A549 (cell line): ENCODE measurements around the gene PRKAG2.

Experiments used
- BHLHE40 ChIP-seq: IDR thresholded peaks from 2 replicates; pipeline ENCODE4 v1.6.1; 2012; ENCODE audit warnings: low read depth, low read length, inconsistent platforms
- MAZ ChIP-seq: fragments of 150-350 bp; IDR thresholded peaks from 2 replicates; pipeline ENCODE4 v1.6.1; 2014; ENCODE audit warnings: antibody characterized with exemption, low read depth, low read length, borderline replicate concordance
- POLR2A ChIP-seq: IDR thresholded peaks from 2 replicates; pipeline ENCODE4 v1.6.1; 2012; ENCODE audit warnings: mild to moderate bottlenecking, low read length
- ZFP36 ChIP-seq: fragments of 450-650 bp; IDR thresholded peaks from 2 replicates; pipeline ENCODE4 v1.6.1; 2014; ENCODE audit warnings: borderline replicate concordance; ENCODE audit not compliant: partially characterized antibody
- TF ChIP-seq, protein P1 (sequence below): fragments of 250-450 bp; sonication (Bioruptor Pico); IDR thresholded peaks from 2 replicates; pipeline ENCODE4 v1.5.0; 2021; ENCODE audit warnings: mild to moderate bottlenecking, moderate library complexity, borderline replicate concordance
- TF ChIP-seq, protein P2 (sequence below): IDR thresholded peaks from 2 replicates; pipeline ENCODE4 v1.6.1; 2012
- TF ChIP-seq, protein P3 (sequence below): fragments of >200 bp; sonication (Bioruptor Twin); formaldehyde crosslinking; IDR thresholded peaks from 3 replicates; pipeline ENCODE4 v1.5.1; 2016

DNA sequence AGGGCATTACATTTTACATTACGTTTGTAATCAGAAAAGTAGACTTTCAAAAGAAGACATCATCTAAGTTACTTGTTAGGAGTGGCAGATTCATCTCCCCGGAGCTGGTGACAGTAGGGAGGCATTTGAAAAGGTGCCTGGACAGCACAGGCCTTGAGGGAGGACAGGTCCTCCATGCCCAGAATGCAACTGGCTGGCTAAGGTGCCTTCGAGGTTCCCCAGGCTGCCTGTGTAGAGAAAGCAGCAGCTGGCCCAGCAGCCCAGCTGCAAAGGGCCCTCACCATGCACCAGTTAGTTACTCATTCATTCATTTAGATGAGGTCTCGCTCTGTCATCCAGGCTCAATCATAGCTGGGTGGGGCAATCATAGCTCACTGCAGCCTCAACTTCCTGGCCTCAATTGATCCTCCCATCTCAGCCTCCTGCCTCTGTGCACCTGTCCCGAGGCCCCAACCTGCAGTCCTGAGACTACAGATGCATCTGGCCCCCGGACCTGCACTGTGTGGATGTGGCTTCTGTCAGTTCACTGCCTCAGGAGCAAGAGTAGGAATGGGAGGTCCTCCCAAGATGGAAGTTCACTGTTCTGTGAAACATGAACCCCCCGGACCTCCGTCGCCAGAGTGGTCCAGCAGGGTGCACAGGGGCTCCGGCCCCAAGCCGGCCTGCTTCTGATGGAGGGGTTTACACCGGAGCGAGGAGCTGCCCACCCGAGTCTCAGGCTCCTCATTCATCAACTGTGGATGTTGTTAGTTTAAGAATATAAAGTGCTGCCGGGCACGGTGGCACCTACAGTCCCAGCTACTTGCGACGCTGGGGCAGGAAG, 36.6 kb downstream of the PRKAG2 start:
- TF ChIP-seq, protein P1, sequence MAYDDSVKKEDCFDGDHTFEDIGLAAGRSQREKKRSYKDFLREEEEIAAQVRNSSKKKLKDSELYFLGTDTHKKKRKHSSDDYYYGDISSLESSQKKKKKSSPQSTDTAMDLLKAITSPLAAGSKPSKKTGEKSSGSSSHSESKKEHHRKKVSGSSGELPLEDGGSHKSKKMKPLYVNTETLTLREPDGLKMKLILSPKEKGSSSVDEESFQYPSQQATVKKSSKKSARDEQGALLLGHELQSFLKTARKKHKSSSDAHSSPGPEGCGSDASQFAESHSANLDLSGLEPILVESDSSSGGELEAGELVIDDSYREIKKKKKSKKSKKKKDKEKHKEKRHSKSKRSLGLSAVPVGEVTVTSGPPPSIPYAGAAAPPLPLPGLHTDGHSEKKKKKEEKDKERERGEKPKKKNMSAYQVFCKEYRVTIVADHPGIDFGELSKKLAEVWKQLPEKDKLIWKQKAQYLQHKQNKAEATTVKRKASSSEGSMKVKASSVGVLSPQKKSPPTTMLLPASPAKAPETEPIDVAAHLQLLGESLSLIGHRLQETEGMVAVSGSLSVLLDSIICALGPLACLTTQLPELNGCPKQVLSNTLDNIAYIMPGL (CRISPR knock-in tag), result no peak
- TF ChIP-seq, protein P2, sequence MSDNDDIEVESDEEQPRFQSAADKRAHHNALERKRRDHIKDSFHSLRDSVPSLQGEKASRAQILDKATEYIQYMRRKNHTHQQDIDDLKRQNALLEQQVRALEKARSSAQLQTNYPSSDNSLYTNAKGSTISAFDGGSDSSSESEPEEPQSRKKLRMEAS, result no peak
- TF ChIP-seq, protein P3, sequence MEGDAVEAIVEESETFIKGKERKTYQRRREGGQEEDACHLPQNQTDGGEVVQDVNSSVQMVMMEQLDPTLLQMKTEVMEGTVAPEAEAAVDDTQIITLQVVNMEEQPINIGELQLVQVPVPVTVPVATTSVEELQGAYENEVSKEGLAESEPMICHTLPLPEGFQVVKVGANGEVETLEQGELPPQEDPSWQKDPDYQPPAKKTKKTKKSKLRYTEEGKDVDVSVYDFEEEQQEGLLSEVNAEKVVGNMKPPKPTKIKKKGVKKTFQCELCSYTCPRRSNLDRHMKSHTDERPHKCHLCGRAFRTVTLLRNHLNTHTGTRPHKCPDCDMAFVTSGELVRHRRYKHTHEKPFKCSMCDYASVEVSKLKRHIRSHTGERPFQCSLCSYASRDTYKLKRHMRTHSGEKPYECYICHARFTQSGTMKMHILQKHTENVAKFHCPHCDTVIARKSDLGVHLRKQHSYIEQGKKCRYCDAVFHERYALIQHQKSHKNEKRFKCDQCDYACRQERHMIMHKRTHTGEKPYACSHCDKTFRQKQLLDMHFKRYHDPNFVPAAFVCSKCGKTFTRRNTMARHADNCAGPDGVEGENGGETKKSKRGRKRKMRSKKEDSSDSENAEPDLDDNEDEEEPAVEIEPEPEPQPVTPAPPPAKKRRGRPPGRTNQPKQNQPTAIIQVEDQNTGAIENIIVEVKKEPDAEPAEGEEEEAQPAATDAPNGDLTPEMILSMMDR, result no peak
- TF ChIP-seq POLR2A (no peak), MAZ (no peak), BHLHE40 (no peak), ZFP36 (no peak)
